Activated T-cell treated with anti-CD3 and anti-CD28 coated beads for 1 hour (primary cell): Measurements from ENCODE around the gene ZFX.

Source experiments
- DNase-seq: peaks from one replicate; pipeline ENCODE4 v3.0.0-alpha.2; 2020; ENCODE audit warnings: low read depth

Gene ZFX

GRCh38 chrX:24202465-24203031 lies 53.0 kb downstream of the ZFX start:
- DNase-seq, result no peak

- DNase-seq, result no peak
Observed at GRCh38 chrX:24203072-24203808, 53.7 kb downstream of the ZFX start.

GRCh38 chrX:24204331-24204730 lies 54.8 kb downstream of the ZFX start:
- DNase-seq, result no peak

GRCh38 chrX:24204958-24205357 lies 55.4 kb downstream of the ZFX start:
- DNase-seq, result no peak

- no peak for DNase-seq
Observed at GRCh38 chrX:24207826-24208225, 58.3 kb downstream of the ZFX start.

- no peak for DNase-seq
Observed at GRCh38 chrX:24208496-24209240, 59.1 kb downstream of the ZFX start.

GRCh38 chrX:24210190-24210589 lies 60.7 kb downstream of the ZFX start:
- no peak for DNase-seq

- DNase-seq, result no peak
Observed at GRCh38 chrX:24214568-24214967, 65.0 kb downstream of the ZFX start.

- DNase-seq, result no peak
Observed at GRCh38 chrX:24215272-24215671, 65.7 kb downstream of the ZFX start.

GRCh38 chrX:24216037-24216436 lies 66.5 kb downstream of the ZFX start:
- no peak for DNase-seq

GRCh38 chrX:24216827-24217226 lies 67.3 kb downstream of the ZFX start:
- DNase-seq, result no peak

- no peak for DNase-seq
Observed at GRCh38 chrX:24219320-24219719, 69.8 kb downstream of the ZFX start.

GRCh38 chrX:24221872-24222271 lies 72.3 kb downstream of the ZFX start:
- no peak for DNase-seq

- DNase-seq, result no peak
Observed at GRCh38 chrX:24225265-24225664, 75.7 kb downstream of the ZFX start.

- no peak for DNase-seq
Observed at GRCh38 chrX:24226176-24226575, 76.6 kb downstream of the ZFX start.

GRCh38 chrX:24228596-24228995 lies 79.1 kb downstream of the ZFX start:
- DNase-seq, result no peak

GRCh38 chrX:24229400-24229879 lies 79.9 kb downstream of the ZFX start:
- DNase-seq, result no peak

- no peak for DNase-seq
Observed at GRCh38 chrX:24229976-24230375, 80.4 kb downstream of the ZFX start.

GRCh38 chrX:24231131-24231540 lies 81.6 kb downstream of the ZFX start:
- DNase-seq, result no peak

- no peak for DNase-seq
Observed at GRCh38 chrX:24231641-24232179, 82.2 kb downstream of the ZFX start.

- DNase-seq, result no peak
Observed at GRCh38 chrX:24232796-24233195, 83.3 kb downstream of the ZFX start.

- DNase-seq, result no peak
Observed at GRCh38 chrX:24235084-24235710, 85.7 kb downstream of the ZFX start.
